HCT116 (cell line): ENCODE data around the gene PSKH1. TPM values are rescaled to one million over a fixed set of nuclear protein-coding genes. Genes with fewer than 3 reads are reported as not detected.

Source experiments
- ATAC-seq: fragments of 200-7000 bp; cut with Tn5 transposase; 2 replicates; pipeline ENCODE4 v1.9.1; 2020; ENCODE audit warnings: mild to moderate bottlenecking, moderate library complexity
- BruUV-seq: library from RNA; stranded (reverse); fragments of 400-500 nt; replicated peaks from 2 replicates; lab custom pipeline; 2021; lab: Mats Ljungman, UMichigan
- CTCF ChIA-PET: fragments of 300-600 bp; sonication (Branson Sonifier 250); formaldehyde crosslinking; loops from one replicate; lab custom pipeline; 2021; ENCODE audit warnings: antibody characterized with exemption; lab: Charles Lee
- POLR2A ChIA-PET: fragments of 300-600, 350-600 bp; sonication (Branson Sonifier 250); formaldehyde crosslinking; loops from one replicate; lab custom pipeline; 2021; ENCODE audit warnings: antibody characterized with exemption; lab: Charles Lee
- RAD21 ChIA-PET, 2 experiments: fragments of 300-600 bp; sonication (Branson Sonifier 250); formaldehyde crosslinking; loops; one replicate each; lab custom pipeline; 2023; ENCODE audit warnings: low total read pairs in 2 of 2; ENCODE audit not compliant: uncharacterized antibody in 2 of 2, unreplicated experiment in 2 of 2, low non-redundant PET in 1 of 2; lab: Charles Lee
- DNase-seq: peaks from one replicate; pipeline ENCODE4 v3.0.0-alpha.2; 2010; ENCODE audit warnings: low read depth, low spot score
- H2AFZ ChIP-seq: fragments of 200-600 bp; shearing (Covaris generic), sonication (generic); 2 replicates; pipeline ENCODE4 v1.6.1; 2017; ENCODE audit warnings: low read depth, mixed run types, mixed read lengths, antibody characterized with exemption, low read length; ENCODE audit not compliant: poor library complexity, severe bottlenecking
- H3K27ac ChIP-seq: 2 replicates; pipeline ENCODE4 v1.5.1; 2012; ENCODE audit warnings: low read depth, low read length
- H3K27me3 ChIP-seq: fragments of 200-600 bp; sonication (generic); 2 replicates; pipeline ENCODE4 v1.6.1; 2016; ENCODE audit warnings: mixed run types, low read length, mixed read lengths; ENCODE audit not compliant: insufficient read depth
- H3K36me3 ChIP-seq, 2 experiments: fragments of 200-500 bp in 1 of 2; fragments of 200-600 bp in 1 of 2; sonication (Bioruptor generic) in 1 of 2; sonication (generic) in 1 of 2; 2 replicates each; pipeline versions ENCODE4 v1.5.1 to v1.6.1; 2014 to 2016; ENCODE audit warnings: low read length in 2 of 2, inconsistent platforms in 1 of 2, mixed read lengths in 1 of 2, mixed run types in 1 of 2; ENCODE audit not compliant: insufficient read depth in 2 of 2, control insufficient read depth in 1 of 2
- H3K4me1 ChIP-seq, 2 experiments: fragments of 200-600 bp in 1 of 2; sonication (generic) in 1 of 2; 2 replicates each; pipeline versions ENCODE4 v1.5.1 to v1.6.1; 2012 to 2017; ENCODE audit warnings: low read length in 2 of 2, inconsistent platforms in 1 of 2, mild to moderate bottlenecking in 1 of 2, mixed read lengths in 1 of 2, mixed run types in 1 of 2, moderate library complexity in 1 of 2; ENCODE audit not compliant: insufficient read depth in 2 of 2, control insufficient read depth in 1 of 2
- H3K4me2 ChIP-seq: fragments of 200-600 bp; sonication (generic); 2 replicates; pipeline ENCODE4 v1.6.1; 2017; ENCODE audit warnings: mixed run types, low read length, mixed read lengths
- H3K4me3 ChIP-seq, 2 experiments: fragments of 200-600 bp in 1 of 2; sonication (generic) in 1 of 2; replicated peaks in 1 of 2; 2 replicates each; pipeline ENCODE4 v1.5.1; 2011 to 2016; ENCODE audit warnings: low read length in 2 of 2, control low read depth in 1 of 2, low read depth in 1 of 2, mild to moderate bottlenecking in 1 of 2, mixed read lengths in 1 of 2, mixed run types in 1 of 2
- H3K79me2 ChIP-seq: fragments of 200-600 bp; sonication (generic); 2 replicates; pipeline ENCODE4 v1.6.1; 2017; ENCODE audit warnings: mild to moderate bottlenecking, mixed run types, low read length, moderate library complexity, mixed read lengths; ENCODE audit not compliant: insufficient read depth
- H3K9ac ChIP-seq: fragments of 200-600 bp; sonication (generic); 2 replicates; pipeline ENCODE4 v1.6.1; 2016; ENCODE audit warnings: low read length, mixed read lengths
- H3K9me2 ChIP-seq: fragments of 200-600 bp; sonication (generic), shearing (Covaris generic); 2 replicates; pipeline ENCODE4 v1.6.1; 2017; ENCODE audit warnings: mixed run types, mild to moderate bottlenecking, moderate library complexity; ENCODE audit not compliant: insufficient read depth
- H3K9me3 ChIP-seq, 2 experiments: fragments of 200-500 bp in 1 of 2; fragments of 200-600 bp in 1 of 2; sonication (Bioruptor generic) in 1 of 2; sonication (generic) in 1 of 2; 2 replicates each; pipeline ENCODE4 v1.6.1; 2014 to 2017; ENCODE audit warnings: low read length in 2 of 2, mixed read lengths in 2 of 2, inconsistent platforms in 1 of 2, low read depth in 1 of 2, mild to moderate bottlenecking in 1 of 2, mixed run types in 1 of 2, moderate library complexity in 1 of 2; ENCODE audit not compliant: control insufficient read depth in 1 of 2, insufficient read depth in 1 of 2
- H4K20me1 ChIP-seq: fragments of 200-600 bp; sonication (generic), shearing (Covaris generic); 2 replicates; pipeline ENCODE4 v1.6.1; 2017; ENCODE audit warnings: mixed run types, mild to moderate bottlenecking, moderate library complexity; ENCODE audit not compliant: insufficient read depth
- ATF3 ChIP-seq: IDR thresholded peaks from 2 replicates; pipeline ENCODE4 v1.6.1; 2012
- CBX3 ChIP-seq: IDR thresholded peaks from 2 replicates; pipeline ENCODE4 v1.6.1; 2012; ENCODE audit warnings: low read depth
- CEBPB ChIP-seq: IDR thresholded peaks from 2 replicates; pipeline ENCODE4 v1.6.1; 2012; ENCODE audit warnings: low read depth
- EGR1 ChIP-seq: IDR thresholded peaks from 2 replicates; pipeline ENCODE4 v1.6.1; 2012; ENCODE audit warnings: low read depth
- ELF1 ChIP-seq: IDR thresholded peaks from 2 replicates; pipeline ENCODE4 v1.6.1; 2012; ENCODE audit warnings: low read depth, borderline replicate concordance
- EZH2 ChIP-seq: fragments of 200-600 bp; sonication (generic); IDR thresholded peaks from 2 replicates; pipeline ENCODE4 v1.6.1; 2017; ENCODE audit warnings: antibody characterized with exemption, mixed run types
- EZH2phosphoT487 ChIP-seq: fragments of 200-600 bp; IDR thresholded peaks from 2 replicates; pipeline ENCODE4 v1.6.1; 2018; ENCODE audit warnings: antibody characterized with exemption, borderline replicate concordance
- JUND ChIP-seq: IDR thresholded peaks from 2 replicates; pipeline ENCODE4 v1.6.1; 2012
- RAD21 ChIP-seq: IDR thresholded peaks from 2 replicates; pipeline ENCODE4 v1.6.1; 2012; ENCODE audit warnings: low read depth, mild to moderate bottlenecking
- REST ChIP-seq: IDR thresholded peaks from 2 replicates; pipeline ENCODE4 v1.6.1; 2012; ENCODE audit warnings: low read depth
- SP1 ChIP-seq: IDR thresholded peaks from 2 replicates; pipeline ENCODE4 v1.6.1; 2012; ENCODE audit warnings: low read depth
- ZBTB33 ChIP-seq: IDR thresholded peaks from 2 replicates; pipeline ENCODE4 v1.6.1; 2011; ENCODE audit warnings: mild to moderate bottlenecking, low read length, moderate library complexity; ENCODE audit not compliant: insufficient replicate concordance; ENCODE audit errors: extremely low read depth
- intact Hi-C: fragments of 100-400 bp; cut with micrococcal nuclease; formaldehyde crosslinking; loops from 2 replicates; pipeline ENCODE4 v1.10.0; 2022
- total RNA-seq: library from RNA; stranded (reverse); gene quantifications from one replicate; pipeline ENCODE4 v1.2.1, GENCODE V29; 2021; ENCODE audit not compliant: unreplicated experiment

The PSKH1 gene
- total RNA-seq, 1 experiment from 2014 or later, result 16.2 TPM

- Histone ChIP-seq H2AFZ (peak overlapping the region; percentile 20), H3K9me3 (no peaks in the 10 kb centered on the region), H3K36me3 (no peaks in the 10 kb centered on the region), H3K27ac (peak overlapping the region; percentile 87), H3K79me2 (peaks cover 30% of the 10 kb centered on the region), H3K9me2 (no peaks in the 10 kb centered on the region), H3K4me3 (no peak overlapping the region), H3K9ac (0 out of 2 replicates have a peak overlapping the region, but pooled peaks have one; percentile 92), H3K4me2 (peak overlapping the region; percentile 87; the same call in 1 of the 2 replicates), H3K27me3 (no peaks in the 10 kb centered on the region), H3K4me1 (peaks cover 21 to 26% of the 10 kb centered on the region in 2 experiments), H4K20me1 (no peaks in the 10 kb centered on the region)
- ChIA-PET CTCF (no interaction called here), RAD21 (no interaction called here), POLR2A (no interaction called here)
- TF ChIP-seq EZH2phosphoT487 (no peak), RAD21 (no peak), ZBTB33 (no peak), JUND (no peak), EGR1 (no peak)
- DNase-seq (no peak), ATAC-seq (no peak)
- intact Hi-C loops, result no loop called here
- BruUV-seq, result no TSS peak
Observed at GRCh38 chr16:67969254-67970039, 76.4 kb downstream of the PSKH1 start.

GRCh38 chr16:67971111-67971510 lies 78.1 kb downstream of the PSKH1 start:
- Histone ChIP-seq H4K20me1 (no peaks in the 10 kb centered on the region), H3K27me3 (no peaks in the 10 kb centered on the region), H3K4me3 (no peak overlapping the region), H3K36me3 (no peaks in the 10 kb centered on the region), H3K9me2 (no peaks in the 10 kb centered on the region), H3K4me2 (no peak overlapping the region), H3K4me1 (peaks cover 15 to 21% of the 10 kb centered on the region in 2 experiments), H2AFZ (no peak overlapping the region), H3K27ac (no peak overlapping the region), H3K79me2 (peaks cover 22% of the 10 kb centered on the region), H3K9me3 (no peaks in the 10 kb centered on the region), H3K9ac (no peak overlapping the region)
- ATAC-seq, result no peak
- POLR2A ChIA-PET, result no interaction called here
- BruUV-seq, result no TSS peak
- CTCF ChIA-PET, result no interaction called here
- no peak for DNase-seq
- intact Hi-C loops, result no loop called here
- RAD21 ChIA-PET, result no interaction called here
- TF ChIP-seq EZH2 (no peak), JUND (no peak), CBX3 (no peak), SP1 (no peak), ELF1 (no peak), REST (no peak), CEBPB (no peak), ATF3 (no peak)
